HG03097 (cell line): ENCODE data around the gene RBM17.
"Not testable (repeated sequence)": the region's sequence is repeated elsewhere in the genome, so short reads cannot be mapped to it uniquely, and the experiment has no call there.

Source experiments
- ATAC-seq: cut with Tn5 transposase; IDR thresholded peaks from one replicate; pipeline ENCODE4 v1.9.1; 2021; ENCODE audit not compliant: unreplicated experiment, low FRiP score

RBM17 gene

DNA sequence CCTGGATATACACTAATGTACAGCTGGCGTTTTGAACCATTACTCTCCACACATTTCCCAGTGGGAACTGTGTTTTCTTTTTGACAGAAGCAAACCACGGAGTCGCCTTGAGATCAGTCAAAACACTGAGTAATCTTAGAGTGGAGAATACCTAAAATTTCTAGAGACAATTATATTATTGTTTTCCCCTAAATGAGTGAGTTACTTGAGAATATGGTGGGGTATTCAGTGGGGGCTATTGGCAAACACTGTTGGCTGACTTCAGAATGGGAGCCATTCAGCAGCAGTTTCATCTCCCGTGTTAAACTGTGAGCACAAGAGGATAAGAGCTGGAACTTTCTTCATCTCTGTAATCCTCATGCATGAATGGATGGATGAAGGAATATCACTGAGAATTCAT lies 32.9 kb upstream of the RBM17 start:
- no peak for ATAC-seq

DNA sequence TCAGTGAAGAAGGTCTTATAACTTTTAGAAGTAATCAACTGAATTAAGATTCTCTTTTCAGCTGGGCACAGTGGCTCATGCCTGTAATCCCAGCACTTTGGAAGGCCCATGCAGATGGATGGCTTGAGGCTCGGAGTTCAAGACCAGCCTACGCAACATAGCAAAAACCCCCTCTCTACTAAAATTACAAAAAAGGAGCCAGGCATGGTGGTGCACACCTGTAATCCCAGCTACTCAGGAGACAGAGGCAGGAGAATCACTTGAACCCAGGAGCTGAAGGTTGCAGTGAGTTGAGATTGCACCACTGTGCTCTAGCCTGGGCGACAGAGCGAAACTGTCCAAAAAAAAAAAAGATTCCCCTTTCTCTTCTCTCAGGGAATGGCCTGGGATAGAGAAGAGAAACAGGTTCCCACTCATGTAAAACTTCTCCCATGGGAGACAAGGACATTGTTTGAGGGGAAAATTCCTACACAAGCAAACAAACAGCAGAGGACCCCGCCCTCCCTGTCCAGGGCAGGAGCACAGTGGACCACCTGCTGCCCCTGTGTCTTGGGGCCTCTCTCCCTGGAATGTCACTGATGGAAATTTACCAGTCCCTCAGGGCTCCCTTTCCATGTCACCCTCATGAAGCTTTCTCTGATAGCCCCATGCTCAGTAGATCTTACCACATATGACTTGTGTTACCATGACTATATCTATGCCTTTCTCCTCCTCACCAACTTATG lies 32.3 kb upstream of the RBM17 start:
- no peak for ATAC-seq

DNA sequence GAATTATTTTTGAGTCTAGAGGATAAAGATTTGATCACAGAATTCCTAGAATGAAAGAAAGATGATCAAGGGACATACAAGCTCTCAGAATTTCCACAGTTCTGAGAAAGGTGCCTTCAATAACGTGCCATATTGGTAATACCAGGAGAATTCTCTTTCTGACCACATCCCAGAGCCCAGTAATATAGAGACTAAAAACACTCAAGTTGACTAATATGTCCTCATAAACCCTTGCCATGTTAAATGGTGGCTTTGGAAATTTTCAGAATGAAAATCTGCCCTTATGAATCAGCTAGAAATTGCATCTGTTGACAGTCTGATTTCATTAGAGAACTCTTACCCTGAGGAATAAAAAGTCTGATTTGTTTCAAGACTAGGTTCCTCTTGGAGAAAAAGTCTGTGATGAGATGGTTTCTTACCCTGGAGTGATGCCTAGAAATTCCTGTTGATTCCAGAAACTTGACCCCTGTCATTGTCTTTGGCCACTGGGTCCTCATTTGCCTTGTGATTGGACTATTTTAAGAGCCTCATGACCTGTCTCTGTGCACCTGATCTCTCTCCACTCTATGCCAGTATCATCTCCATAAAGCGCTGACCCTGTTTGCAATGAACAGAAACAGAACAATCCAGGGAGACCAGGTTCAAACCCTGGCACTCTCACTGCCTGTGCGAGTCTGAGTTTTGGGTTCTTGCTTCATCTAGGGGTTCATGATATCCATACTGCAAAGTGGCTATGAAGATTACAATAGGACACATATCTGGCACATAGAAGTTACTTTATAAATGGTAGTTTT lies 30.0 kb upstream of the RBM17 start:
- ATAC-seq, result no peak

DNA sequence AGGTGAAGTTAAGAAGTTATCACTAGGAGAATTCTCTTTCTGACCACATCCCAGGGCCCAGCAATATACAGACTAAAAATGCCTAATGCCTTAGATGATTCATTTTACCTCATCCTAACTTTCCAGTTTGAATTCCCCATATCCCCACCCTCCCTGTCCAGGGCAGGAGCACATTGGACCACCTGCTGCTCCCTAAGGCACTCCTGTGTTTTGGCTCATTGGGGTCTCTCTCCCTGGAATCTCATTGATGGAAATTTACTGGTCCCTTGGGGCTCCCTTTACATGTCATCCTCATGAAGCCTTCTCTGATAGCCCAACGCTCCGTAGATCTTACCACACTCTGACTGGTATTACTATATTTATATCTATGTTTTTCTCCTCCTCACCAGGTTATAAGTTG lies 29.3 kb upstream of the RBM17 start:
- no peak for ATAC-seq

DNA sequence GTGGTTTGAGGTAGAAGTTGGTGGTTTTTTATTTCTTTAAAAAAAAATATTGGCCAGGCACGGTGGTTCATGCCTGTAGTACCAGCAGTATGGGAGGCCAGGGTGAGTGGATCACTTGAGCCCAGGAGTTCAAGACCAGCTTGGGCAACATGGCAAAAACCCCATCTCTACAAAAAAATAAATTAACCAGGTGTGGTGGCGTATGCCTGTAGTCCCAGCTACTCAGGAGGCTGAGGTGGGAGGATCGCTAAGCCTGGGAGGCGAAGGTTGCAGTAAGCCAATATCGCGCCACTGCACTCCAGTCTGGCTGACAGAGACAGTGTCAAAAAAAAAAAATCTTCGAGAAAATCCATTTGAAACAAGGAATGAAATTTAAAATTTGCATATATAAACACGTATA lies 27.8 kb upstream of the RBM17 start:
- ATAC-seq, result no peak

DNA sequence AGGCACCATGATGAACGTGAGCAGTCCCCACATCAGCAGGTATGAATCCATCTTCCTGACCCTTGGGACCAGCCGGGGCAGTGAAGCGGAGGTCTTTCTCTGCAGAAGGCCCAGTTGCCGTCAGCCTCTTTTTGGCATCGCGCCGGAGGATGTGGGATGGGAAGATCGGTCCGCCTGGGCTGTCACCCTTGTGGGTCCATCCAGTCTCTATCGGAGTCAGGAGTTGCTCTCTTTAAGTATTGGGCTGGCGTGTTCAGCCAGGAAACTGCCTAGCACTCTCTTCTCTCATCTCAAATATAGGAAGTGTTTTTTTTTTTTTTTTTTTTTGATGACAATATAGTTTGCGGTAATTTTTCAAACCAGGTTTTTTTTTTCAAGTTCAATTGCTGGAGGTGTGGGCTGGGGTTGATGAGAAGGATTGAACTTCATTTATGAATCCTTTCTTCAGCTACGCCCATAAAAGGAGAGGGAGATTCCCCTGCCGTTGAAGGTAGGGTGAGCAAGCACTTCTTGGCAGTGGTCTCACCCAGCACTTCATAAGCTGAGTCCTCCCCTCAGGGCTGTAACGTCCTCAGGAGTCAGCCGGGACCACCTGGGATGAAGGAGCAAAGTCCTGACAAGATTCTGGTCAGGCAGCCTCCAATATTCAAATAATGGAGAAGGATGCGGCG lies 26.6 kb upstream of the RBM17 start, which contains the start of gene IL2RA:
IL2RA (minus strand) TSS at position 267 of the 671 bp plus-strand sequence; CDS start at position 51, 216 bp downstream.
- no peak for ATAC-seq

DNA sequence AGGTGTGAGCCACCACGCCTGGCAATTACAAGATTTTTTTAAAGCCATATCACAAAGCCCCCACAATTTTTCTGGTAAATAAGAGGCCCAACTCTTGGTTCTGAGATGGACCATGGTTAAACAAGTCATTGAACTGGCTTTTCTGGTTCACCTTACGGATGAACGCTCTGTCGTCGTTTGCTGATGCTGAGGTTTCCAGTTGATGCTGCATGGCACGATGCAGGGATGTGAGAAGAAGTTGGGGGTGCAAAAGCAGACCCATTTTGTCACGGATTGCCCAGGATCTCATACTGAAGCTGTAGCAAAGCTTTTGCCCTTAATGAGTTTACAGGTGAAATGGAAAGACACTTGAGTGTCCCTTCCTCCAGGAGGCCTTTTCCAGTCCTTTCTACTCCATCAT lies 24.7 kb upstream of the RBM17 start:
- no peak for ATAC-seq

DNA sequence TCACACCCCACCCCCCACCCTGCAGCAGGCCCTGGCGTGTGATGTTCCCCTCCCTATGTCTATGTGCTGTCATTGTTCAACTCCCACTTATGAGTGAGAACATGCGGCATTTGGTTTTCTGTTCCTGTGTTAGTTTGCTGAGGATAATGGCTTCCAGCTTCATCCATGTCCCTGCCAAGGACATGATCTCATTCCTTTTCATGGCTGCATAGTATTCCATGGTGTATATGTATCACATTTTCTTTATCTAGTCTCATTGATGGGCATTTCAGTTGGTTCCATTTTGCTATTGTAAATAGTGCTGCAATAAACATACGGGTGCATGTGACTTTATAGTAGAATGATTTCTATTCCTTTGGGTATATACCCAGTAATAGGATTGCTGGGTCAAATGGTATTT lies 24.1 kb upstream of the RBM17 start:
- ATAC-seq, result not testable (repeated sequence)

DNA sequence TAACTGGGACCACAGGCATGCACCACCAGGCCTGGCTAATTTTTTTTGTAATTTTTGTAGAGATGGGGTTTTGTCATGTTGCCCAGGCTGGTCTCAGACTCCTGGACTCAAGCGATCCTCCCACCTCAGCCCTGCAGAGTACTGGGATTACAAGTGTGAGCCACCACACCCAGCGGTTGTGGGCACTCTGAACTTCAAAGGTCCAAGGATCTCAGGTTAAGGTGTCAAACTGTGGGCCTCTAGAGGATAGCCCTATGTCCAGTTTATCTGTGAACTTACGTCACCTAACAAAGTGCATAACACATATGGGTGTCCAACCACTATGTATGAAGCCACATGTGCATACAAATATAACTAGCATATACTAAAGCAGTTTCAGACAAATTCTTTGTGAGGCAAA lies 23.4 kb upstream of the RBM17 start:
- no peak for ATAC-seq

DNA sequence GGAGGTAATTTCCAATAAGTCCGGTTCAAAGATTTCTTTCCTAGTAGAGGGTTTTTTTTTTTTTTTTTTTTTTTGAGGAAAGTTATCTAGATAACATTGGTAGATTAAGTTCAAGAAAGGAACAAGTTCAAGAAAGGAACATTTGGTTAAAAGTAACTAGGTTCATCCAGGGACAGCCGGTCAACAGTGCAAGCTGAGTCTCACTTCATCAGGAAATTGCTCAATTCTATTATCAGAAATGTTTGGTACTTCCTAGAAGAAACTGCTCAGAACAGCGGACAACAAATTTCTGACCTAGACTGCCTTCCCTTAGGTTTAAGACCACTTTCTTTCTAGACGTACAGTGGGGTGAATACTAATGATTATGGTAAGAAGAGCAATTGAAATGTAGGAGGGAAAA lies 23.0 kb upstream of the RBM17 start:
- ATAC-seq, result no peak

DNA sequence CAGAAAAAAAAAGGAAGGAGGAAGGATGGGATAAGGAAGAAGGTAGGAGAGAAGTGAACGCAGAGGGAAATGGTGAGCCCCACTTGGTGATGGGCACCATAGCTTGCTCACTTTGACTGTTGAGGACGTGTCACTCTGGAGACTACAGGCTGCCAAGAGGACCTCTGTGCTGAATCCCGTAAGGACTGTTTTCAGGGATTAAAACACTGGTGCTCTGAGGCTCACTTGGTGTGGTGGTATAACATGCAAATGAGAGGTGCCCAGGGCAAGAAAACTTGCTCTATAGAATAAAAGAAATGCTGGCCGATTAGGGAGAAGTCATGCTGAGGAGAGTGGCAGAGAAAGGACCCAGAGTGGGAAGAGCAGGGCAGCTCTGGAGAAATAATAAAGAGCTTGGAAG lies 21.4 kb upstream of the RBM17 start:
- ATAC-seq, result no peak

DNA sequence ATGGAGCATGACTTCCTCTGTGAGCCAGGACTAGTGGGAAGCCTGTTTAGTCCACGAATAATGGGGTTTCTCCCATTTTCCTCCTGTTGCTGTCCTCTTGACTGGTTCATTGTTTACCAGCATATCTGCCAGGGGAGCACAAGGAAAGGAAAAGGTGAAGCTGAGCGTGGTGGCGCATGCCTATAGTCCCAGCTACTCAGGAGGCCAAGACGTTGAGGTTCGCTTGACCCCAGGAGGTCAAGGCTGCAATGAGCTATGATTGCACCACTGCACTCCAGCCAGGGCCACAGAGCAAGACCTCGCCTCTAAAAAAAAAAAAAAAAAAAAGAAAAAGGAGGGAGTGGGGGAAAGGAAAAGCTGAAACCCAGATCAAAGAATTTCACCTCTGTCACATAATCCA lies 20.8 kb upstream of the RBM17 start:
- ATAC-seq, result no peak

DNA sequence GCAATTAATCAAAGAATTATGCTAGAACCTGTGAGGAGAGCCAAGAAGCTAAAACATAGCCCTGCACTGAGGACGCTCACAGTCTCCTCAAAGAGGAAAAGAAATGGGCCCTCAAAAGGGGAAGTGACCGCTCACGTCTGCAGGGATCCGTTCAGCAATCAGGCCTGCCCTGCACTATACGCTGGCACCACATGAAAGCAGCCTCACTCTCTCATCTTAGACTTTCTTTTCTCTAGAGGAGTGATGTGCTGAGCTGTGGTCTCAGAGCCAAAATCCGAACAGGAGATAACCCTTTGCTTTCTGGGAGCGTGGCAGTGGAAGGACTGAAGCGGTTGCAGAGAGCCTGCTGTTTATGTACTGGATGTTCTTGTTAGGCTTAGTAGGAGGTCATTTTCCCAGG lies 20.4 kb upstream of the RBM17 start:
- peak; percentile 57 for ATAC-seq

DNA sequence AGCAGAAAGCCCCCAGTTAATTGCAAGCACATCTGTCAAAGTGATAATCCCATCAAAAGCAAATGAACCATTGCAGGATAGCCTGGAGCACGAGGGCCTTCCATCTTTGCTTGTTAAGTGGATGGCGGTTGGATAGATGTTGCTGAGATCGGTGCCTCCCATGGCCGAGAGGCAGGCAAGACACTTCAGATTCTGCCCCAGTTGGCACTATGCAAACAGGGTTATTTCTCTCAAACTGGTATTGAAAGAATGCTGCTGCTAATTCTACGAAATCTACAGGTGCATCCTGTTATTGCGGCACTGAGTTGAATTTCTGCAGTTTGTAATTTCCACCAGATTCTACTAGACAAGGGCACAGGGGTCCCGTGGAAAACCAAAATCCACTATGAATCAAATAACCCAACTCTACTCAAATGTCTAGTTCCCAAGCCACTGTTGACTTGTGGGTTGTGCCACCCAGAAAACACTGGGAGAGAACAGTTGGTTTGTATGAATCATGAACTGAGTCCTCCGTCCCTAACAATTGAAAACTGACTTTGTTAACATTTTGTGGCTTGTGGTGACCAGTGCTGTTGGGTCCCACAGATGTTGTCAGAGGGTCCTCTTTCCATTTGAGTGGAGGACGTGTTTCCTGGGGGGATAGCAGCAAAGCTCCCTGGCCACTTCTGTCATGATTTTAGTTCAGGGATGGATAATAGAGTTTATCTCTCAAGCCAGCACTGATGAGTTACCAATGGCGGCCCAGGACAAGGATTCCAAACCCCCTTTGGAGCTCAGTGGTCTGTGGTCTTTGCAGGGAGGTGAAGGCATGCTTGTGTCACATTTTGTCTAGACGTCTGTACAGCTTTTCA lies 19.5 kb upstream of the RBM17 start:
- no peak for ATAC-seq

DNA sequence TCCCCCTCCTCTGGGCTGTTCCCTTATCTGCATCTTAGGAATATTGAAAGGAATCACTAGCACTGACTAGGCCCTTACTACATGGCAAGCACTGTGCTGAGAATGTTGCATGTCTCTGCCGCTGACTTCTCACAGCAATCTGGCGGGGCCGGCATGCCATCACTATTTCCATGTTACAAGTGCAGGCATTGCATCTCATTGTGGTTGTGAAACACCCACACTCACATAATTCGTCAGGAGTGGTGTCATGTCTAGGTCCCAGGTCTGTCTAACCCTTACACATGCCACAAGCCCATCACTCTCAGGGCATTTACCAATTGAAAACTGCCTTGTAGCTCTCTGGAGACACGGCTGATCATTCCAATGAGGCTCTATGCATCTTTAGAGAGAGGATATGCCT lies 18.2 kb upstream of the RBM17 start:
- no peak for ATAC-seq

DNA sequence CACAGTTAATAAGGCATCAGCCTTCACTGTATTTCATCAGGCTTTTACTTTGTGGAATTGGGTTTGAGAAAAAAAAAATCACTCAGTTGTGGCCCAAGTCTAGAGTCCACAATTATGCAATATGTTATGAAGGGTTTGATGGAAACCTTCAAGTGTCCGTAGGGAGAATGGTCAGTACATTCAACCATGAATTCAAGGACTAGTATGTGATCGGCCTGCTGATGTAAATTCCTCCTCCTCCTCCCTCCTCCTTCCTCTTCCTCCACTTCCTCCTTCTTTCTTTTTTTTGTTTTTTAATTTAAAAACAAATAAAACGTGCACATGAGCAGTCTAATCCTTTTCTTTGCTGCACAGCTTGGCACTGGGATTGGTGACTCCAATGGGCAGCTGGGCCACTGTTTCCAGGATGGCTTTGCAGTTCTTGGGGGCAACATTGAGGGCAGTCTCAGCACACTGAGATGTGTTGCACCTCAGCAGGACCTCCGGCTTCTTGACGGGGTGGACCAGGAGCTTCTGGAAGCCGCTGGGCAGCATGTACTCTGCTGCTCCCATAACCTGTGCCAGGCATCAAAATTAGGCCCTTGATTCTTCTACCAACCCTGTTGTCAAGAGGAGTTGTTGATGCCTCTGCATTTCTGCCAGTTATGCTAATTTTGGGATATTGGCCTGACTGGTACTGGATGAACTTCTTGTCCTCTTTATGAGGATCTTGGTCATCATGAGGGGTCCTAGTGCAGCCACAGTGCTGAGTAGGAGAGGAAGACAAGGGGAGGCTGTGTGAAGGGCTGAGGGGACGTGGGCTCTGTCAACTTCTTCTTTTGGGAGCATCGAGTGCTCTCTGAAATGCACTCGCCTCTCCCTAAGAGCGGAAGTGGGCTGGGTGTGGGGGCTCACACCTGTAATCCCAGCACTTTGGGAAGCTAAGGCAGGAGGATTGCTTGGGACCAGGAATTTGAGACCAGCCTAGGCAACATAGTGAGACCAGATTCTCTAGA lies 17.4 kb upstream of the RBM17 start:
- no peak for ATAC-seq

DNA sequence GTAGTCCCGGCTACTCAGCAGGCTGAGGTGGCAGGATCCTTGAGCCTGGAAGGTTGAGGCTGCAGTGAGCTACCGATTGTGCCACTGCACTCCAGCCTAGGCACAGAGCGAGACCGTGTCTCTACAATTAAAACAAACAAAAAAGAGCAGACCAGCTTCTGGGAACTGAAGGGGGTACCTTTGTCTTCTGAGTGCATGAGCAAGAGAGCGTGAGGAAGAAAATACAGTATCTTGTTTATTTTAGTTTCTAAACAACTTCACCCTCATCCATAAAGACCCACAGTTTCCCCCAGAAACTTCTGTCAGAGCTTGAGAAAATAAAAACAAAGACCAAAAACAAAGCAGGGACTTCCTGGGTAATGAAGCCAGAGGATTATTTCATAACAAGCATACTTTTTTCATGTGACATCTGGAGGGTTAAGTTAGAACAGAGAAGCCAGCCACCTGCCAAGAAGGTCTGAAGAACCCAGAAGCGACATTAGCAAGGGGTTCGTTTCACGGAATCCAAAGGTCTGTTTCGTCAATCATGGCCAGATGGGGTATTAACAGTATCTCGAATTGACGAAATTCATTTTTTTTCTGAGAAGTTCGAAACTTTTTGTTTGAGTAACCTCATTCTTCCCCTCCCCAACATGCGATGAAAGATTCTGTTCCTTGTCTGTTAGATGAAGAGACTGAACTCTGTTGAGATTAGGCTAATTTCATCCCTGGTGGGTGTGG lies 16.5 kb upstream of the RBM17 start:
- peak; percentile 40 for ATAC-seq

DNA sequence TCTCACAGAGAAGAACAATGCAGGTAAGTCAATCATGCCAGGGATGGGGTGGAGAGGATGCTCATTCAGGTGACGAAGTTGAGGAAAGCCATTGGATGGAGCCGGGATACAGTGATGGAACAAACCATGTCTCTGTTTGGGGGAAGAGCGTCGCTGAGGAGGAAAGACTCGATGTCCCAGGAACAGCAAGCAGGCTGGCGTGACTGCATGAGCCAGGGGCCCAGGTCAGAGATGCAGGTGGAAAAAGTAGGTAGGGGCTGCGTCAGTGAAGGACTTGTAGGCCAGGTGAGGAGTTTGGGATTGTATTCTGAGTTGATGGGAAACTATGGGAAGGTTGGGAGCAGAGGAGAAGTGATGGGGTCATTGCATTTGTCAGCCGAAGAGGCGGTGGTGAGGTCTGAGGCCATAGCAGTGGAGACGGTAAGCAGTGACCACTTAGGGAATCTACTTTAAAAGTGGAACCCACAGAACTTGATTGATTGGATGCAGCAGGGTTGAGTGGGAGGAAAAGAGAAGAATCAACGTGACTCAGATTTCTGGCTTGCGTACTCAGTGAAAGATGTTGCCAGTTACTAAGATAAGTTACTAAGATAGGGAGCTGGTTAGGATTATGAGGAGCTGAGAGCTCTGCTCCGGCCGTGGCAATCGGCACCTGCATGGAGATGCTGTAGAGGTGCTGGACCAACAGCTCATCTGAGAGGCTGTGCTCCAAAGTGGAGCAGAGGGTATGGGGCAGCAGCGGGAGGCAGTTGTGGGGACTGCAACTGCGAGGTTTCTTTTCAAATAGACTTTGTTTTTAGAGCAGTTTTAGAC lies 14.1 kb upstream of the RBM17 start:
- ATAC-seq, result no peak
